Skeletal muscle satellite cell (primary cell): ENCODE measurements around the gene SLC6A17.

Experiments used
- H3K27me3 ChIP-seq: 2 replicates; pipeline ENCODE4 v1.7.0; 2013; ENCODE audit warnings: low read length; ENCODE audit not compliant: control insufficient read depth, insufficient read depth
- H3K36me3 ChIP-seq: 2 replicates; pipeline ENCODE4 v1.7.0; 2013; ENCODE audit warnings: mild to moderate bottlenecking, control low read depth, low read length; ENCODE audit not compliant: insufficient read depth
- H3K4me1 ChIP-seq: 2 replicates; pipeline ENCODE4 v1.7.0; 2013; ENCODE audit warnings: low read length; ENCODE audit not compliant: control insufficient read depth, insufficient read depth
- H3K4me2 ChIP-seq: 2 replicates; pipeline ENCODE4 v1.7.0; 2013; ENCODE audit warnings: mild to moderate bottlenecking, low read length
- H3K4me3 ChIP-seq: 2 replicates; pipeline ENCODE4 v1.7.0; 2013; ENCODE audit warnings: low read length
- H3K9ac ChIP-seq: 2 replicates; pipeline ENCODE4 v1.7.0; 2013; ENCODE audit warnings: mild to moderate bottlenecking, low read depth, low read length, moderate library complexity
- H3K9me3 ChIP-seq: replicated peaks from 2 replicates; pipeline ENCODE4 v1.7.0; 2013; ENCODE audit warnings: mild to moderate bottlenecking, control low read depth, low read length

The SLC6A17 gene

GRCh38 chr1:110161165-110161564, 10.9 kb downstream of the SLC6A17 start:
- H3K4me3 ChIP-seq = no peak overlapping the region
- H3K36me3 ChIP-seq = no peaks in the 10 kb centered on the region
- H3K27me3 ChIP-seq = peaks cover 37% of the 10 kb centered on the region

GRCh38 chr1:110161849-110162248, 11.6 kb downstream of the SLC6A17 start:
- Histone ChIP-seq H3K4me2 (no peak overlapping the region), H3K36me3 (no peaks in the 10 kb centered on the region), H3K9ac (no peak overlapping the region), H3K4me3 (no peak overlapping the region), H3K4me1 (no peaks in the 10 kb centered on the region), H3K27me3 (peaks cover 35% of the 10 kb centered on the region), H3K9me3 (no peaks in the 10 kb centered on the region)

More at GRCh38 chr1:110161165-110161564, 10.9 kb downstream of the SLC6A17 start:
- H3K4me2 ChIP-seq = no peak overlapping the region
- H3K9me3 ChIP-seq = no peaks in the 10 kb centered on the region
- no peak overlapping the region for H3K9ac ChIP-seq
- no peaks in the 10 kb centered on the region for H3K4me1 ChIP-seq

GRCh38 chr1:110163591-110163990, 13.3 kb downstream of the SLC6A17 start:
- Histone ChIP-seq H3K36me3 (no peaks in the 10 kb centered on the region), H3K4me3 (no peak overlapping the region), H3K4me2 (no peak overlapping the region), H3K9me3 (no peaks in the 10 kb centered on the region), H3K27me3 (peaks cover 40% of the 10 kb centered on the region), H3K9ac (no peak overlapping the region), H3K4me1 (no peaks in the 10 kb centered on the region)

GRCh38 chr1:110164725-110165350, 14.5 kb downstream of the SLC6A17 start:
- H3K36me3 ChIP-seq = no peaks in the 10 kb centered on the region
- H3K9ac ChIP-seq = no peak overlapping the region
- H3K4me1 ChIP-seq = no peaks in the 10 kb centered on the region
- no peak overlapping the region for H3K4me2 ChIP-seq
- H3K4me3 ChIP-seq = no peak overlapping the region
- no peaks in the 10 kb centered on the region for H3K9me3 ChIP-seq
- H3K27me3 ChIP-seq = peaks cover 48% of the 10 kb centered on the region

- Histone ChIP-seq H3K27me3 (peaks cover 45% of the 10 kb centered on the region), H3K4me1 (no peaks in the 10 kb centered on the region), H3K4me2 (no peak overlapping the region)
Observed at GRCh38 chr1:110165761-110166231, 15.5 kb downstream of the SLC6A17 start.

GRCh38 chr1:110166861-110167260, 16.6 kb downstream of the SLC6A17 start:
- H3K36me3 ChIP-seq = no peaks in the 10 kb centered on the region
- no peaks in the 10 kb centered on the region for H3K4me1 ChIP-seq
- no peak overlapping the region for H3K4me3 ChIP-seq
- H3K4me2 ChIP-seq = no peak overlapping the region
- no peak overlapping the region for H3K9ac ChIP-seq
- H3K9me3 ChIP-seq = no peaks in the 10 kb centered on the region
- H3K27me3 ChIP-seq = peaks cover 44% of the 10 kb centered on the region

More at GRCh38 chr1:110165761-110166231, 15.5 kb downstream of the SLC6A17 start:
- Histone ChIP-seq H3K9me3 (no peaks in the 10 kb centered on the region), H3K4me3 (no peak overlapping the region), H3K9ac (no peak overlapping the region), H3K36me3 (no peaks in the 10 kb centered on the region)

GRCh38 chr1:110170766-110171733, 20.8 kb downstream of the SLC6A17 start:
- Histone ChIP-seq H3K4me1 (no peaks in the 10 kb centered on the region), H3K4me2 (no peak overlapping the region), H3K4me3 (no peak overlapping the region), H3K9me3 (no peaks in the 10 kb centered on the region), H3K36me3 (no peaks in the 10 kb centered on the region), H3K9ac (no peak overlapping the region), H3K27me3 (peaks cover 27% of the 10 kb centered on the region)

GRCh38 chr1:110172001-110172400, 21.7 kb downstream of the SLC6A17 start:
- Histone ChIP-seq H3K27me3 (peaks cover 26% of the 10 kb centered on the region), H3K9me3 (no peaks in the 10 kb centered on the region), H3K36me3 (no peaks in the 10 kb centered on the region), H3K4me3 (no peak overlapping the region), H3K4me2 (no peak overlapping the region), H3K4me1 (no peaks in the 10 kb centered on the region), H3K9ac (no peak overlapping the region)

- no peak overlapping the region for H3K9ac ChIP-seq
- H3K27me3 ChIP-seq = peaks cover 25% of the 10 kb centered on the region
- H3K4me3 ChIP-seq = no peak overlapping the region
- H3K4me1 ChIP-seq = no peaks in the 10 kb centered on the region
- no peaks in the 10 kb centered on the region for H3K36me3 ChIP-seq
- no peak overlapping the region for H3K4me2 ChIP-seq
- no peaks in the 10 kb centered on the region for H3K9me3 ChIP-seq
Observed at GRCh38 chr1:110173466-110174105, 23.3 kb downstream of the SLC6A17 start.

- Histone ChIP-seq H3K4me1 (no peaks in the 10 kb centered on the region), H3K27me3 (peaks cover 17% of the 10 kb centered on the region), H3K4me3 (no peak overlapping the region), H3K4me2 (no peak overlapping the region), H3K36me3 (no peaks in the 10 kb centered on the region), H3K9ac (no peak overlapping the region), H3K9me3 (no peaks in the 10 kb centered on the region)
Observed at GRCh38 chr1:110174961-110175360, 24.7 kb downstream of the SLC6A17 start.

GRCh38 chr1:110176299-110176956, 26.1 kb downstream of the SLC6A17 start:
- no peak overlapping the region for H3K4me2 ChIP-seq
- no peaks in the 10 kb centered on the region for H3K36me3 ChIP-seq
- no peak overlapping the region for H3K9ac ChIP-seq
- peaks cover 21% of the 10 kb centered on the region for H3K27me3 ChIP-seq
- H3K4me1 ChIP-seq = no peaks in the 10 kb centered on the region
- no peak overlapping the region for H3K4me3 ChIP-seq
- no peaks in the 10 kb centered on the region for H3K9me3 ChIP-seq
